Measurements from ENCODE around the gene TTC13. TPM values are rescaled to one million over a fixed set of nuclear protein-coding genes. Genes with fewer than 3 reads are reported as not detected.
A peak's percentile ranks its signal among the peaks of the same experiment; 100 is the strongest.

Gene TTC13
- total and polyA plus RNA-seq, 2 of the 4 experiments (the other 2 are of a cell fraction) = 6.1 to 9.1 TPM

GRCh38 chr1:230875370-230875769 lies 103.3 kb downstream of the TTC13 start:
- in situ Hi-C loops (cut with MboI; ENCODE audit: low sequenced_read_pairs) = no loop called here
- H3K4ac ChIP-seq (ENCODE audit: low read depth, low read length) = peak overlapping the region; percentile 56
- DNase-seq = no peak
- H3K9me1 ChIP-seq (ENCODE audit: insufficient read depth, low read length) = peaks cover 15% of the 10 kb centered on the region
- peaks cover 27% of the 10 kb centered on the region for H3K4me1 ChIP-seq (ENCODE audit: control insufficient read depth, insufficient read depth, low read length)
- no peak overlapping the region for H3K4me3 ChIP-seq (ENCODE audit: insufficient read depth, low read depth, low read length)
- H3K9me3 ChIP-seq (ENCODE audit: control insufficient read depth, insufficient read depth, low read length) = no peaks in the 10 kb centered on the region
- H2AK5ac ChIP-seq (ENCODE audit: low read depth, low read length) = peak overlapping the region; percentile 67
- WGBS, 2 experiments (ENCODE audit: extremely low coverage in 2 of 2, insufficient read length in 1 of 2) = 86% methylated on average over 7 of the region's 8 CpGs; no CpG with 5 or more reads in 1 of the 2 experiments
- H2BK15ac ChIP-seq (ENCODE audit: low read depth, low read length) = peak overlapping the region; percentile 77; the same call in 2 of the 3 replicates
- ChIA-PET CTCF (interaction anchor here (0.6 kb wide), 1 partner anchor 742 kb away, joined by 6 read pairs; no protein-coding TSS in a partner anchor), POLR2A (ENCODE audit: unreplicated experiment) (no interaction called here)
- no peak overlapping the region for H3K56ac ChIP-seq (ENCODE audit: extremely low read depth, insufficient read depth, low read length)
- no peaks in the 10 kb centered on the region for H3K36me3 ChIP-seq (ENCODE audit: control insufficient read depth, insufficient read depth, low read length)
- BruUV-seq (replicated peaks) = no TSS peak
- no peak overlapping the region for H2AK9ac ChIP-seq (replicated peaks; ENCODE audit: low read depth, low read length, poor library complexity)
- no peak overlapping the region; a peak in 1 of 4 replicates for H4K8ac ChIP-seq (ENCODE audit: low read depth in 2 of 2, low read length in 2 of 2)
- peak overlapping the region; percentile 46 for H2BK120ac ChIP-seq (ENCODE audit: low read depth, low read length)
- no peak overlapping the region for H2BK5ac ChIP-seq (ENCODE audit: low read depth, low read length, poor library complexity, severe bottlenecking)
- TF ChIP-seq SMC3 (IDR thresholded peaks at IDR 0.05; ENCODE audit: low read depth, low read length) (no peak), CEBPB (IDR thresholded peaks at IDR 0.05; ENCODE audit: low read depth, low read length) (no peak), MXI1 (IDR thresholded peaks at IDR 0.05; ENCODE audit: borderline replicate concordance, low read depth, low read length) (no peak), FOS (IDR thresholded peaks at IDR 0.05; ENCODE audit: low read depth, low read length) (no peak), USF2 (IDR thresholded peaks at IDR 0.05; ENCODE audit: low read depth, low read length) (no peak), RFX5 (IDR thresholded peaks at IDR 0.05; ENCODE audit: low read depth, low read length) (no peak), MAZ (IDR thresholded peaks at IDR 0.05; ENCODE audit: borderline replicate concordance, low read depth, low read length) (no peak)
- H3K27me3 ChIP-seq (ENCODE audit: control insufficient read depth, insufficient read depth, low read length) = no peaks in the 10 kb centered on the region
- ATAC-seq (ENCODE audit: low read depth) = no peak
- intact Hi-C loops (cut with micrococcal nuclease) = no loop called here
- H3K4me2 ChIP-seq (ENCODE audit: low read depth, low read length) = no peak overlapping the region
- H3K23ac ChIP-seq (ENCODE audit: low read depth, low read length) = no peak overlapping the region
- dilution Hi-C loops (cut with HindIII; ENCODE audit: low sequenced_read_pairs, unreplicated experiment) = no loop called here
- H2BK20ac ChIP-seq (ENCODE audit: low read depth, low read length) = peak overlapping the region; percentile 47
- H3K18ac ChIP-seq (ENCODE audit: low read depth, low read length) = 0 out of 2 replicates have a peak overlapping the region, but pooled peaks have one; percentile 17
- no peak overlapping the region for H3K27ac ChIP-seq (ENCODE audit: insufficient read depth, low read length)
- H4K20me1 ChIP-seq (ENCODE audit: insufficient read depth, low read length) = no peaks in the 10 kb centered on the region
- no peak overlapping the region for H2AFZ ChIP-seq (replicated peaks; ENCODE audit: low read length, poor library complexity)
- no peak overlapping the region for H3K14ac ChIP-seq (replicated peaks; ENCODE audit: low read depth, low read length)
- H3K79me1 ChIP-seq (ENCODE audit: low read depth in 1 of 2, low read length in 2 of 2) = no peaks in the 10 kb centered on the region
- no peak overlapping the region for H3K9ac ChIP-seq (ENCODE audit: low read depth, low read length)
- H4K5ac ChIP-seq (ENCODE audit: low read depth, low read length) = no peak overlapping the region
- peak overlapping the region; percentile 57 for H4K91ac ChIP-seq (ENCODE audit: insufficient read depth, low read depth, low read length)
